Esophagus muscularis mucosa (tissue), 4 donors: Measurements from ENCODE around the gene PDHB. TPM values are rescaled to one million over a fixed set of nuclear protein-coding genes. Genes with fewer than 3 reads are reported as not detected.

Source experiments
- DNase-seq: peaks from one replicate; pipeline ENCODE4 v3.0.0-alpha.2; 2017; ENCODE audit errors: extremely low spot score
- H3K27ac ChIP-seq, 4 donors: fragments of 200-600 bp; sonication (generic); replicated peaks in 1 of 4; 1 replicate in 3 of 4; 2 replicates in 1 of 4; pipeline ENCODE4 v1.5.1; 2016 to 2019; ENCODE audit warnings: mild to moderate bottlenecking in 1 of 4
- H3K27me3 ChIP-seq, 4 donors: fragments of 200-600 bp; sonication (generic); one replicate each; pipeline versions ENCODE4 v1.5.1 to v1.6.0; 2016 to 2019
- H3K36me3 ChIP-seq, 4 donors: fragments of 200-600 bp; sonication (generic); one replicate each; pipeline ENCODE4 v1.5.1; 2016 to 2019
- H3K4me1 ChIP-seq, 4 donors: fragments of 200-600 bp; sonication (generic); one replicate each; pipeline ENCODE4 v1.5.1; 2016 to 2019
- H3K4me3 ChIP-seq, 4 donors: fragments of 200-600 bp; sonication (generic); 1 replicate in 2 of 4; 2 replicates in 2 of 4; pipeline ENCODE4 v1.5.1; 2016 to 2019; ENCODE audit warnings: mild to moderate bottlenecking in 4 of 4, moderate library complexity in 1 of 4
- H3K9me3 ChIP-seq, 4 donors: fragments of 200-600 bp; sonication (generic); 1 replicate in 3 of 4; 2 replicates in 1 of 4; pipeline ENCODE4 v1.5.1; 2016 to 2019
- EP300 ChIP-seq: sonication (generic); formaldehyde crosslinking; IDR thresholded peaks from one replicate; pipeline ENCODE4 v1.6.1; 2017; ENCODE audit warnings: antibody characterized with exemption
- POLR2A ChIP-seq: fragments of 450-650 bp; IDR thresholded peaks from one replicate; pipeline ENCODE4 v1.6.1; 2017; ENCODE audit warnings: antibody characterized with exemption, moderate library complexity, mild to moderate bottlenecking, low read depth
- POLR2AphosphoS5 ChIP-seq, 2 donors: sonication (generic); formaldehyde crosslinking; IDR thresholded peaks; one replicate each; pipeline ENCODE4 v1.6.1; 2017; ENCODE audit warnings: antibody characterized with exemption in 2 of 2
- WGBS: methylation state at CpG from one replicate; pipeline ENCODE4 v1.1.5; 2018; 5-methylcytosine and 5-hydroxymethylcytosine counted together
- intact Hi-C: fragments of 100-400 bp; cut with DNase I; formaldehyde crosslinking; loops from one replicate; pipeline ENCODE4 v1.15.1; 2023
- total RNA-seq, 4 donors: library from RNA; depleted of rRNA; stranded (reverse); fragments of >200 nt; gene quantifications; one replicate each; pipeline versions ENCODE4 v1.1.0 to v1.2.1, GENCODE V29; 2016
- TF ChIP-seq, protein P1 (sequence below), 3 experiments: fragments of 200-600 bp in 2 of 3; fragments of 450-650 bp in 1 of 3; sonication (generic) in 2 of 3; IDR thresholded peaks; one replicate each; pipeline ENCODE4 v1.5.1; 2017 to 2019; ENCODE audit warnings: antibody characterized with exemption in 3 of 3, mild to moderate bottlenecking in 2 of 3, moderate library complexity in 1 of 3

PDHB gene
- total RNA-seq, result 100 to 1,000 TPM; 100 to 138 (median 122) TPM

- 0% methylated on average over 6 of the region's 67 CpGs for WGBS
- TF ChIP-seq EP300 (no peak), POLR2AphosphoS5 (IDR thresholded peaks at IDR 0.05) (peak; percentile 85 to 95), POLR2A (peak; percentile 66)
- TF ChIP-seq, protein P1, sequence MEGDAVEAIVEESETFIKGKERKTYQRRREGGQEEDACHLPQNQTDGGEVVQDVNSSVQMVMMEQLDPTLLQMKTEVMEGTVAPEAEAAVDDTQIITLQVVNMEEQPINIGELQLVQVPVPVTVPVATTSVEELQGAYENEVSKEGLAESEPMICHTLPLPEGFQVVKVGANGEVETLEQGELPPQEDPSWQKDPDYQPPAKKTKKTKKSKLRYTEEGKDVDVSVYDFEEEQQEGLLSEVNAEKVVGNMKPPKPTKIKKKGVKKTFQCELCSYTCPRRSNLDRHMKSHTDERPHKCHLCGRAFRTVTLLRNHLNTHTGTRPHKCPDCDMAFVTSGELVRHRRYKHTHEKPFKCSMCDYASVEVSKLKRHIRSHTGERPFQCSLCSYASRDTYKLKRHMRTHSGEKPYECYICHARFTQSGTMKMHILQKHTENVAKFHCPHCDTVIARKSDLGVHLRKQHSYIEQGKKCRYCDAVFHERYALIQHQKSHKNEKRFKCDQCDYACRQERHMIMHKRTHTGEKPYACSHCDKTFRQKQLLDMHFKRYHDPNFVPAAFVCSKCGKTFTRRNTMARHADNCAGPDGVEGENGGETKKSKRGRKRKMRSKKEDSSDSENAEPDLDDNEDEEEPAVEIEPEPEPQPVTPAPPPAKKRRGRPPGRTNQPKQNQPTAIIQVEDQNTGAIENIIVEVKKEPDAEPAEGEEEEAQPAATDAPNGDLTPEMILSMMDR (IDR thresholded peaks at IDR 0.05), result no peak
- Histone ChIP-seq H3K27ac (peak within 1 kb of the TSS; percentile 82 to 95 (median 90)), H3K4me1 (peaks cover 26 to 68% (median 59%) of the 10 kb centered on the region in 4 donors), H3K4me3 (peak within 1 kb of the TSS; percentile 61 to 79 (median 72)), H3K9me3 (no peaks in the 10 kb centered on the region), H3K27me3 (no peaks in the 10 kb centered on the region), H3K36me3 (peaks cover 27 to 38% (median 34%) of the 10 kb centered on the region in 4 donors)
- intact Hi-C loops, result loop anchor here (2.0 kb wide), 1 partner anchor 57 kb away; no protein-coding TSS in a partner anchor
- peak; percentile 97 for DNase-seq
Observed at GRCh38 chr3:58433400-58434167, at the start of gene PDHB. Gene PDHB (minus strand): TSS chr3:58433832. CDS start chr3:58433809, 23 bp downstream.

DNA sequence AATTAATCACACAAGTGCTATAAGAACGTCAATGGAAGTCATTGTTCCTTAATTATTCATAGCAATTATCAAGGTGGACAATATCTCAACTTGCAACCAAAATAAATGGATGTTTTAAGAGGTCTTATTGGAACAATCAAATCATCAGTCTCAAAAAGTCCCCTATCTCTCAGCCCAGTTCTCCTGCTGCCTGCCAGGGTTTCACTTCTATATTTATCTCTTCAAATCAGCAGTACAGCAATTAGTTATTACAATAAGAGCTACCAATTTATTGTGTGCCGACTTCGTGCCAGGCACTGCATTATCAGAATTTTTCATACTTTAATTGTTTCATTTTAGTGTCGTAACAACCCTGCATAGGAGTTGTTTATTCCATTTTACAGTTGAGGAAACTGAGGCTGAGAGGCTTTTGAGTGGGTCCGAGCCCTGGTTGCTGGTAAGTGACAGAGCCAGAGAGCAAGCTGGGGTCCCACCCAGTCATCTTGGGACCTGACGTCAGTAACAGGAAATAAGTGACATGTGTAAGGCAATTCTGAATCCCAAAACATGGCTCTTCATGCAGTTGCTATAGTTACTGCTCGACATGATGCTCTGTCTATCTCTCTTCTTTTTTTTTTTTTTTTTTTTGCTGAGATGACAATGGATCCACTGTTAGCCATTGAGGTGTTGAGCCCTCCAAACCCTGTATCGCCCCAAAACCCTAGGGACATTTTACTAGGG, 49.4 kb upstream of the PDHB start:
- H3K27ac ChIP-seq, result no peak overlapping the region
- no peak overlapping the region for H3K4me3 ChIP-seq
- intact Hi-C loops, result no loop called here
- no peak for DNase-seq
- H3K36me3 ChIP-seq, result no peaks in the 10 kb centered on the region
- 69% methylated on average over 8 of the region's 8 CpGs for WGBS
- TF ChIP-seq EP300 (no peak), POLR2AphosphoS5 (IDR thresholded peaks at IDR 0.05) (no peak), POLR2A (no peak)
- TF ChIP-seq, protein P1 (IDR thresholded peaks at IDR 0.05), result no peak
- H3K27me3 ChIP-seq, result no peaks in the 10 kb centered on the region
- H3K9me3 ChIP-seq, result peaks cover 0 to 4% (median 0%) of the 10 kb centered on the region in 4 donors
- H3K4me1 ChIP-seq, result peaks cover 5 to 9% (median 6%) of the 10 kb centered on the region in 4 donors

- intact Hi-C loops, result no loop called here
Observed at GRCh38 chr3:58480309-58480708, 46.7 kb upstream of the PDHB start.

DNA sequence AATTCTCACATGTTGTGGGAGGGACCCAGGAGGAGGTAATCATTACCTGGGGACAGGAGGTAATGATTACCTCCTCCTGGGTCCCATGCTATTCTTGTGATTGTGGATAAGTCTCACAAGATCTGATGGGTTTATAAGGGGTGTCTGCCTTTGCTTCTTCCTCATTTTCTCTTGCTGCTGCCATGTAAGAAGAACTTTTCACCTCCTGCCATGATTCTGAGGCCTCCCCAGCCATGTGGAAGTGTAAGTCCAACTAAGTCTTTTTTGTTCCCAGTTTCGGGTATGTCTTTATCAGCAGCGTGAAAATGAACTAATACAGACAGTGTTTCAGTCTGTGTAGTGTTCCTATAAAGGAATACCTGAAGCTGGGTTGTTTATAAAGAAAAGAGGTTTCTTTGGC, 45.1 kb upstream of the PDHB start:
- H3K4me3 ChIP-seq, result no peak overlapping the region
- intact Hi-C loops, result no loop called here
- no peaks in the 10 kb centered on the region for H3K27me3 ChIP-seq
- H3K27ac ChIP-seq, result no peak overlapping the region
- TF ChIP-seq EP300 (no peak), POLR2A (no peak), POLR2AphosphoS5 (IDR thresholded peaks at IDR 0.05) (no peak)
- TF ChIP-seq, protein P1 (IDR thresholded peaks at IDR 0.05), result no peak
- H3K4me1 ChIP-seq, result peaks cover 0 to 5% (median 0%) of the 10 kb centered on the region in 4 donors
- DNase-seq, result no peak
- WGBS, result 83% methylated on average over 2 of the region's 2 CpGs
- no peaks in the 10 kb centered on the region for H3K36me3 ChIP-seq
- peaks cover 0 to 4% (median 0%) of the 10 kb centered on the region in 4 donors for H3K9me3 ChIP-seq

More at GRCh38 chr3:58480309-58480708, 46.7 kb upstream of the PDHB start:
- no peak for DNase-seq
- Histone ChIP-seq H3K27ac (no peak overlapping the region), H3K27me3 (no peaks in the 10 kb centered on the region), H3K36me3 (no peaks in the 10 kb centered on the region), H3K9me3 (peaks cover 0 to 4% (median 0%) of the 10 kb centered on the region in 4 donors), H3K4me3 (no peak overlapping the region), H3K4me1 (peaks cover 0 to 5% (median 0%) of the 10 kb centered on the region in 4 donors)
- TF ChIP-seq POLR2A, result no peak
- TF ChIP-seq EP300, result no peak
- TF ChIP-seq, protein P1 (IDR thresholded peaks at IDR 0.05), result no peak
- no peak for TF ChIP-seq POLR2AphosphoS5 (IDR thresholded peaks at IDR 0.05)
- 88% methylated on average over 2 of the region's 2 CpGs for WGBS
